Kidney glomerular epithelial cell (primary cell): ENCODE results near the gene SEC16A.

ENCODE experiments used
- DNase-seq: peaks from one replicate; lab custom pipeline; 2025; lab: John Stamatoyannopoulos, UW

The SEC16A gene

DNA sequence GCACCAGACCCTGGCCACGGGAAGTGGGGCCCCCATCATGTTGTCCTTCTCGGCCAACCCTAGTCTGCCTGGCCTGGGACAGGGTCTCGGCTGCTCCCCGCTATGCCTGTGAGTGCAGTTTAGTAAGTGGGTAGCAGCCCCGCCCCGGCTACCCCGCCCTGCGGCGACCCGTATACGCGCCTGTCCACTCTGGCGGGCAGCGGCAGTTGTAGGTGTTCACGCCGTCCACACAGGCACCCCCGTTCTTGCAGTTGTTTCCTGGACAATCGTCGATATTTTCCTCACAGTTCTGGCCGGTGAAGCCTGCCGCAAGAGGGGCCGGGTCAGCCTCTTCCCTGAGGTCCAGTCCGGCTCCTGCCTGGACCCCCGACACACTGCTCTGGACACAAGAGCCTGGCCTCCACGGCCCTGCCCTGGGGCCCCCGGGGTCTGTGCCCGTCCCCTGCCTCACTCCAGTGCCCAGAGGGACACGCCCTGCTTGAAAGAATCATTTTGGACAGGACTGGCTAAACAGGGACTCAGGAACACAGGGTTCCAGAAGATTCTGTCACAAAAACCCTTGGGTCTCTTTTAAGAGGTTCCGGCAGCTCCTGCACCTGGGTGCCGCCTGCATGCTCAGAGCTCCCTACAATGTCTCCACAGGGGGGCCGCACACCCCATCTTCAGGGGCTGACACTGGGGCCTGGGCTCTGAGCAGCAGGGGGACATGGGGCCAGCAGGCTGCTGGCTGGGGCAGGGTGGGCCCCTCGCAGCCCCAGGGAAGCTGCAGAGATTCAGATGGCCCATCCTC, 36.6 kb upstream of the SEC16A start:
- no peak for DNase-seq

DNA sequence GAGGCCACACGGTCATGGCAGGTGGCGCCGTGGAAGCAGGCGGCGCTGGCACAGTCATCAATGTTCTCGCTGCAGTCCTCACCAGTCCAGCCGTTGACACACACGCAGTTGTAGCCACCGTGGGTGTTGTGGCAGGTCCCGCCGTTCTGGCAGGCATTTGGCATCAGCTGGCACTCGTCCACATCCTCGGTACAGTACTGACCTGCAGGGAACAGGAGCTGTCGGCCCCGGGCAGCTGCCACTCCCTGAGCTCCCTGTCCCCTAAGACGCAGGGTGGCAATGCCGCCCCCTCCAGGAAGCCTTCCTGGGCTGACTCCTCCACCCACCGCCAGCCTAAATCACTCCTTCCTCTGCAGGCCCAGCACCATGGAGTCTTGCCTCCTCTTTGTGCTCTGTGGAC, 35.8 kb upstream of the SEC16A start:
- no peak for DNase-seq

DNA sequence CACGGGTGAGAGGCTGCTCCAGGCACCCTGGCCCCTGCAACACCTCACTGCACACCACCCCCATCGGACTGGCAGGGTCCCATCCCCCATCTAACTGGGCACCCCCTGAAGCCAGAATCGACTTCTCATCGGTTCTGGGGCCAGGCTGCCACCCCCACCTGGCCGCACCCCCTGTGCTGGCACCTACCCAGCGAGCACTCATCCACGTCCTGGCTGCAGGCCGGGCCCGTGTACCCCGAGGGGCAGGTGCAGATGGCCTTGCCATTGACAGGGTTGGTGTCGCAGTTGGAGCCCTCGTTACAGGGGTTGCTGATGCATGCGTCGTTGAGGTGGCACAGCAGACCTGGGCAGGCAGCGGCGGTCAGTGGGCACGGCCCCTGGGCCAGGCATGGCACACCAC, 35.1 kb upstream of the SEC16A start:
- DNase-seq: no peak

DNA sequence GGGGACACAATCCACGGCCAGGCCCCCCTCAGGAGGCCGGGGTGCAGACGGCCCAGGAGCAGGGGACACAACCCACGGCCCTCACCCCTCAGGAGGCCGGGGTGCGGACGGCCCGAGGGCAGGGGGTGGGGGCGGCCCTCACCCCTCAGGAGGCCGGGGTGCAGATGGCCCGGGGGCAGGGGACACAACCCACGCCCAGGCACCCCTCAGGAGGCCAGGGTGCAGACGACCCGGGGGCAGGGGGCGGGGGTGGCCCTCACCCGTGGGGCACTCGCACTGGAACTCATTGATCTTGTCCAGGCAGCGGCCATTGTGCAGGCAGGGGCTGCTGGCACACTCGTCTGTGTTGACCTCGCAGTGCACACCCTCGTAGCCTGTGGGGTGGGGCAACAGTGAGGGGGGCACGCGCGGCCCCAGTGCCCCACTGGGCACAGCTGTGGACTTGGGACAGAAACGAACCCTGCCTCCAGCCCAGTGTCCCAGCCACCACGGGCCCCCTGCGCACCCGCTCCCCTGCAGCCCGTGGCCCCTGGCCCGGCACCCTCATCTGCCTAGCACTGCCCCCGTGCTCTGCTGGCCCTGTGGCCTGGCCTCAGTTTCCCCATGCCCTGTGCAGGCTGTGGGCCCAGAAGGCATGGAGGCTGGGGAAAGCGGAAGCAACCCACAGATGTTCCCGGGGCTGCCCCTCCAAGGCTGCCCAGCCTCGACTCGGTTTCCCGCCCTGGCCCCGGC, 34.3 kb upstream of the SEC16A start:
- no peak for DNase-seq

DNA sequence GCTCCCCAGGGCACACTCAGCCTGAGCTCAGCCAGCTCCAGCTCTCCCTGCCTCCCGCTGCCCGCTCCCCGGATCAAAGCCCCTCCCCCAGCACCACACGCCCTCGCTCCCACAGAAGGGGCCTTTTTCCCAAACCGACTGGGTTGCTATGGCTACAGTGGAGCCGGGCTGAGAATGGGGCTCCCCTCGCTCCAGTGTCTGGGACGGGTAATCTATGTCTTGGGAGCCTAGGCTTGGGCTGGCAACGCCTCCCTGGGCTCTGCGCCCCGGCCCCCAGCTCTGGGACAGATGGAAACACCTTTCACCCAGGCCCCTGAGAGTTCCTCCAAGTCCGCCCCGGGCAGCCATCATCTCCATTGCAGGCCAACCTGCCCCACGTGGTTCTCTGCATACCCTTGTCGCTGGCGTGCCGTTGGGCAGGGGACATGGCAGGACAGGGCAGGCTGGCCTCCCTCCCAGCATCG, 33.4 kb upstream of the SEC16A start:
- DNase-seq: no peak

DNA sequence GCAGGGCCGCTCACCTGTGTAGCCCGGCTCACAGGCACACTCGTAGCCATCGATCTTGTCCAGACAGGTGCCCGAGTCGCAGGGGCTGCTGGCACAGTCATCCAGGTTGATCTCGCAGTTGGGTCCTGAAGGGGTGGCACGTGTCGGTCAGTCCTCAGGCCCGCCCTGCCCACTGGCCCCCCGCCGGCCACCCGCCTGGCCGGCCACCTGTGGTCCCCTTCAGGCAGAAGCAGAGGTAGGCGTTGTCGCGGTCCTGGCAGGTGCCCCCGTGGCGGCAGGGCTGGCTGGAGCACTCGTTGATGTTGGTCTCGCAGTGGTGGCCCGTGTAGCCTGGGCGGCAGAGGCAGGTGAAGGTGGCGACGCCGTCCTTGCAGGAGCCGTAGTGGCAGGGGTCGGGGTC, 32.4 kb upstream of the SEC16A start:
- DNase-seq: no peak

- DNase-seq: no peak
Measured at GRCh38 chr9:136514022-136514714, 31.3 kb upstream of the SEC16A start.

DNA sequence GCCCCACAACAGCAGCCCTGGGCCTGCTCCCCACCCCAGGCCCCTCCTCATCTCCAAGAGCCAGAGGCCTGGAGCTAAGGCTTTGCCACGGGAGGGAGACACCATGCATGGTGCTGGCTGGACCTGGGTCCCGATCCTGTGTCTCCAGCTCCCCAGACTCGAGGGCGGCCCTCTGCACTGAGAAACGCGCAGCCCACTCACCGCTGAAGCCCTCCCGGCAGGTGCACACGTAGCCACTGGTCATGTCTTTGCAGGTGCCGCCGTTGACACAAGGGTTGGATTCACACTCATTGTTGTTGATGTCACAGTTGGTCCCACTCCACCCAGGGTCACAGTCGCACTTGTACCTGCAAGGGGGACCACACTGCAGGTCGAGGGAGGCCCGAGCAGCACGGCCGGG, 30.4 kb upstream of the SEC16A start:
- no peak for DNase-seq

GRCh38 chr9:136512651-136513071, 29.8 kb upstream of the SEC16A start:
- DNase-seq: no peak

GRCh38 chr9:136511670-136512592, 29.1 kb upstream of the SEC16A start:
- no peak for DNase-seq

DNA sequence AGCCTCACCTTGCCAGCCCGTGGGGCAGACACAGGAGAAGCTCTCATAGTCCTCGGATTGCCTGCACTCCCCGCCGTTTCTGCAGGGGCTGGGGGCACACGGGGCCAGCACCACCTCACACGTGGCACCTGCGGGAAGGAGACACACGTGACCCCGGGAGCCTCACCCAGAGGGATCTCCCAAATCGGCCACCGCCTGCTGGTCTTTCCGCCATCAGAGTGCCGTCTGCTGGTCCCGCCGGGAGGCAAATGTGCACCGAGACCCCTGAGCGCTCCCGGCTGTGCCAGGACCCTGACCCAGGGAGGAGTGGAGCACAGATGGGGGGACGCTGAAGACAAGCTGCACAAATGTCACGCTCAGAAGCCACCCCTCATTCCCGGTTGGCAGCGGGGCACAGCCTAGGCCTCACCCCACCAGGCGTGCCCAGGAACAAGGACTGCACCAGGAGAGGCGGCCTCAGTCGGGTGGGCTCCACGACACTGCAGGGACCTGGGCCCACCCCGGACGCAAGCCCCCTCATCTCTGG, 28.4 kb upstream of the SEC16A start:
- no peak for DNase-seq

DNA sequence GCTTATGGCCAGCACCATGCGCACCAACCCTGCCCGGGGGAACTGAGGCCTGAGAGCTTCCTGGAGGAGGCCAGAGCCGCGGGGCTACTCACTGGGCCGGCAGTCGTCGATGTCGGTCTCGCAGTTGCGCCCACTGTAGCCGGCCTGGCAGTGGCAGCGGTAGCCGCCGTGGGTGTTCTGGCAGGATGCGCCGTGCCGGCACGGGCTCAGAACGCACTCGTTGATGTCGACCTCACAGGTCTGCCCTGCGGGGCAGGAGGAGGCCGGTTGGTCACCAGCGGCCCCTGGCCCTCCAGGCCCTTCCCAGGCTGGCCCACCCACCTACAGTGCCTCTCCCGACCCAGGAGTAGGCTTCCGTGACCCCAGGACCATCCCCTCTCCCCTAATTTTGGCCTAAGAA, 27.7 kb upstream of the SEC16A start:
- no peak for DNase-seq

DNA sequence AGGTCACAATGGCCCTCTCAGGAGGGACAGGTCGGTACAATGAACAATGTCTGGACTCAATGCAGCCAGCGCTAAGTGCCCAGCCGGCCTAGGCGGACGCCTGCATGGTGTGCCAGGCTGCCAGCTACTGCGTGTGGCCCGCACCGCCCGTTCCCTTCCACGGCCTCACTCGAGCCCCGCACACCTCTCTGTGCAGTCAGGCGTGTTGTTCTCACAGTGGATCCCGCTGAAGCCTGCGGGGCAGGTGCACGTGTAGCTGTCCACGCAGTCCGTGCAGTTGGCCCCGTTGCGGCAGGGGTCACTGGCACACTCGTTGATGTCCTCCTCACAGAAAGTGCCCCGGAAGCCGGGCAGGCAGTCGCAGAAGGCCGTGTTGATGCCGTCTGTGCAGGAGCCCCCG, 26.7 kb upstream of the SEC16A start:
- no peak for DNase-seq

DNA sequence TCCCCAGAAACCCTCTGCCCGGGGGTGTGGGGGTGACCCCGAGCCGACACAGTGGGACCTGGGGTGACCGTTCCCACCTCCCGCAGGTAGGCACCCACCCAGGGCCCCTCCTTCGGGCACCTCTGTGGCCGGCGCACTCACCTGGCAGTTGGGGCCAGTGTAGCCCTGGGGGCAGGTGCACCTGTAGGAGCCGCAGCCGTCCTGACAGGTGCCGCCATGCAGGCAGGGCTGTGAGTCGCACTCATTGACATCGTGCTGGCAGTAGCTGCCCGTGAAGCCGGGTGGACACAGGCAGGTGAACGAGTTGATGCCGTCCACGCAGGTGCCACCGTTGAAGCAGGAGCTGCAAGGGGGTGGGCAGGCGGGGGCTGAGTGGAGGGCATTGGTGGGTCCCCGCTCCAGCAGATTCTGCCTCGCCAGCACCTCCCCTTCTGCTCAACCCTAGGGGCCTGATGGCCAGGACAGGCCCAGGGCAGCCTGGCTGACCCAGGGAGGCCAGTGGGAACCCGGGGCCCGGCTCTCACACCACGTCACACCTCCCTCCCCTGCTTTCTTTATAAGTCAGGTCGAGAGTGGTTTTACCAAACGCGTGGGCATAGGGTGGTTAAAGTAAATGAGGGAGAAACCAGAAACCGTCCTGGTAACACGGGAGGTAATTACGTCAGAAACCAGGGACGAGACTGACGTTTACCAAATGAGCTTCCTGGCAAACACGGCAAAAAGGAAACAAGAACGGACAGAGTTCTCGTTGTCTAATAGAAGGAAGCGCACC, 26.1 kb upstream of the SEC16A start:
- DNase-seq: no peak

DNA sequence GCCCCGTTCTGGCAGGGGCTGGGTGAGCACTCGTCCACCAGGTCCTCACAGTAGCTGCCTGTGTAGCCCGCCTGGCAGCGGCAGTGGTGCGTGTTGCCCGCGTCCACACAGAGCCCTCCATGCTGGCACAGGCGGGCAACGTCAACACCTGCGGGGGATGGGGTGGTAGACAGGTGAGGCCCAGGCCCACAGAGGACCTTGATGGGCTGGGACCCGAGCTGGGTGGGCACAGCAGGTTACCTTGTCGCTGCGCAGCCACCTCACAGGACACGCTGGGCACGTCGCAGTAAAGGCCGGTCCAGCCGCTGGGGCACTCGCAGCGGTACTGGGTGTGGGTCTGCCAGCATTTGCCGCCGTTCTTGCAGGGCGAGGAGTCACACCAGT, 25.1 kb upstream of the SEC16A start:
- no peak for DNase-seq

- DNase-seq: no peak
Measured at GRCh38 chr9:136507221-136507991, 24.6 kb upstream of the SEC16A start.

GRCh38 chr9:136506425-136506824, 23.6 kb upstream of the SEC16A start:
- DNase-seq: no peak

- no peak for DNase-seq
Measured at GRCh38 chr9:136505406-136506403, 22.9 kb upstream of the SEC16A start.
